H1 (cell line): Measurements from ENCODE around the gene CREB3. TPM values are rescaled to one million over a fixed set of nuclear protein-coding genes. Genes with fewer than 3 reads are reported as not detected.

Experiments
- CTCF ChIA-PET: fragments of 300-600 bp; sonication (Branson Sonifier 250); formaldehyde crosslinking; loops from one replicate; lab custom pipeline; 2021; ENCODE audit not compliant: partially characterized antibody; lab: Charles Lee
- POLR2A ChIA-PET: fragments of 300-600 bp; sonication (Branson Sonifier 250); formaldehyde crosslinking; loops from one replicate; lab custom pipeline; 2021; ENCODE audit warnings: inconsistent platforms; ENCODE audit not compliant: partially characterized antibody; lab: Charles Lee
- DNase-seq, 2 experiments: peaks; one replicate each; pipeline versions ENCODE4 v3.0.0 to v3.0.0-alpha.2; 2010 to 2022; ENCODE audit warnings: low spot score in 2 of 2, low read depth in 1 of 2, mixed read lengths in 1 of 2
- FAIRE-seq: peaks from 2 replicates; lab custom pipeline; 2011; peaks lifted over from hg19 to GRCh38; lab: Jason Lieb, UNC
- H2AFZ ChIP-seq: 2 replicates; pipeline ENCODE4 v1.8.1; 2012; ENCODE audit warnings: low read length, inconsistent platforms
- H2AK5ac ChIP-seq: 2 replicates; pipeline ENCODE4 v1.6.1; 2013; ENCODE audit warnings: low read depth, low read length
- H2BK120ac ChIP-seq: replicated peaks from 2 replicates; pipeline ENCODE3; 2013; ENCODE audit warnings: low read depth, low read length, inconsistent platforms
- H2BK12ac ChIP-seq: 2 replicates; pipeline ENCODE4 v1.6.1; 2013; ENCODE audit warnings: low read depth, low read length
- H2BK15ac ChIP-seq: 2 replicates; pipeline ENCODE4 v1.6.1; 2013; ENCODE audit warnings: low read length
- H2BK20ac ChIP-seq: 2 replicates; pipeline ENCODE4 v1.6.1; 2013; ENCODE audit warnings: low read length
- H2BK5ac ChIP-seq: 2 replicates; pipeline ENCODE4 v1.6.1; 2013; ENCODE audit warnings: low read depth, low read length
- H3K14ac ChIP-seq: 2 replicates; pipeline ENCODE4 v1.6.1; 2013; ENCODE audit warnings: inconsistent platforms; ENCODE audit not compliant: insufficient read length
- H3K18ac ChIP-seq: 2 replicates; pipeline ENCODE4 v1.6.1; 2013; ENCODE audit warnings: low read length; ENCODE audit errors: extremely low read depth
- H3K23ac ChIP-seq: 2 replicates; pipeline ENCODE4 v1.6.1; 2013; ENCODE audit warnings: inconsistent platforms; ENCODE audit not compliant: insufficient read length
- H3K23me2 ChIP-seq: 2 replicates; pipeline ENCODE4 v1.6.1; 2013; ENCODE audit warnings: low read depth, low read length
- H3K27ac ChIP-seq: 2 replicates; pipeline ENCODE4 v1.6.1; 2011; ENCODE audit warnings: low read depth, low read length, inconsistent platforms
- H3K27me3 ChIP-seq, 4 experiments: replicated peaks in 1 of 4; 1 replicate in 1 of 4; 2 replicates in 3 of 4; pipeline versions ENCODE4 v1.6.1 to v1.8.1; 2011 to 2013; ENCODE audit warnings: low read length in 3 of 4, mild to moderate bottlenecking in 3 of 4, inconsistent platforms in 2 of 4, mixed read lengths in 2 of 4, moderate library complexity in 1 of 4; ENCODE audit not compliant: control insufficient read depth in 3 of 4, insufficient read depth in 3 of 4; ENCODE audit errors: extremely low read depth in 1 of 4
- H3K36me3 ChIP-seq, 4 experiments: 2 replicates each; pipeline versions ENCODE4 v1.6.1 to v1.8.1; 2011 to 2013; ENCODE audit warnings: mild to moderate bottlenecking in 4 of 4, low read length in 3 of 4, moderate library complexity in 2 of 4, control low read depth in 1 of 4, inconsistent platforms in 1 of 4; ENCODE audit not compliant: insufficient read depth in 4 of 4, control insufficient read depth in 2 of 4
- H3K4ac ChIP-seq: replicated peaks from 2 replicates; pipeline ENCODE3; 2013; ENCODE audit warnings: low read length, low read depth, mixed read lengths, inconsistent platforms; ENCODE audit not compliant: insufficient read length
- H3K4me1 ChIP-seq, 4 experiments: replicated peaks in 1 of 4; 1 replicate in 1 of 4; 2 replicates in 3 of 4; pipeline versions ENCODE4 v1.6.1 to v1.8.1; 2011 to 2013; ENCODE audit warnings: low read length in 3 of 4, inconsistent platforms in 2 of 4, mixed read lengths in 1 of 4; ENCODE audit not compliant: insufficient read depth in 4 of 4, control insufficient read depth in 3 of 4
- H3K4me2 ChIP-seq, 2 experiments: 2 replicates each; pipeline versions ENCODE4 v1.6.1 to v1.8.1; 2011 to 2013; ENCODE audit warnings: low read depth in 2 of 2, low read length in 2 of 2, control low read depth in 1 of 2, inconsistent platforms in 1 of 2, mild to moderate bottlenecking in 1 of 2; ENCODE audit not compliant: insufficient read depth in 1 of 2
- H3K4me3 ChIP-seq, 4 experiments: fragments of 200-600, 300-600 bp in 1 of 4; sonication (generic), shearing (Covaris generic), sonication (Bioruptor Twin) in 1 of 4; 2 replicates each; pipeline versions ENCODE4 v1.5.1 to v1.8.1; 2011 to 2016; ENCODE audit warnings: low read length in 4 of 4, low read depth in 3 of 4, control low read depth in 2 of 4, inconsistent platforms in 2 of 4, mild to moderate bottlenecking in 2 of 4, mixed read lengths in 1 of 4, moderate library complexity in 1 of 4; ENCODE audit not compliant: insufficient read depth in 2 of 4; ENCODE audit errors: extremely low read depth in 1 of 4
- H3K56ac ChIP-seq: replicated peaks from 2 replicates; pipeline ENCODE3; 2013; ENCODE audit warnings: low read depth, mild to moderate bottlenecking, mixed read lengths, low read length, inconsistent platforms; ENCODE audit not compliant: insufficient read length
- H3K79me1 ChIP-seq: 2 replicates; pipeline ENCODE4 v1.6.1; 2013; ENCODE audit warnings: low read depth, low read length, control low read depth
- H3K79me2 ChIP-seq, 2 experiments: 2 replicates each; pipeline versions ENCODE4 v1.6.1 to v1.8.1; 2012 to 2013; ENCODE audit warnings: low read length in 2 of 2, mild to moderate bottlenecking in 2 of 2, inconsistent platforms in 1 of 2; ENCODE audit not compliant: insufficient read depth in 2 of 2, control insufficient read depth in 1 of 2
- H3K9ac ChIP-seq, 4 experiments: replicated peaks in 1 of 4; 1 replicate in 1 of 4; 2 replicates in 3 of 4; pipeline versions ENCODE4 v1.6.1 to v1.8.1; 2011 to 2013; ENCODE audit warnings: low read depth in 3 of 4, low read length in 3 of 4, control low read depth in 2 of 4, mild to moderate bottlenecking in 2 of 4, moderate library complexity in 2 of 4, inconsistent platforms in 1 of 4; ENCODE audit errors: extremely low read depth in 1 of 4
- H3K9me3 ChIP-seq, 2 experiments: 2 replicates each; pipeline versions ENCODE4 v1.6.1 to v1.8.1; 2012 to 2013; ENCODE audit warnings: mild to moderate bottlenecking in 2 of 2, moderate library complexity in 2 of 2, control low read depth in 1 of 2, inconsistent platforms in 1 of 2, low read depth in 1 of 2, low read length in 1 of 2, mixed read lengths in 1 of 2; ENCODE audit not compliant: insufficient read depth in 2 of 2
- H4K20me1 ChIP-seq, 2 experiments: replicated peaks in 1 of 2; 2 replicates each; pipeline versions ENCODE3 to v1.8.1; 2011 to 2013; ENCODE audit warnings: inconsistent platforms in 2 of 2, low read length in 2 of 2, mild to moderate bottlenecking in 1 of 2; ENCODE audit not compliant: insufficient read depth in 2 of 2, control insufficient read depth in 1 of 2
- H4K5ac ChIP-seq: 2 replicates; pipeline ENCODE4 v1.6.1; 2013; ENCODE audit warnings: low read length, low read depth, mixed read lengths, inconsistent platforms; ENCODE audit not compliant: insufficient read length
- H4K8ac ChIP-seq: 2 replicates; pipeline ENCODE4 v1.8.0; 2013; ENCODE audit warnings: mild to moderate bottlenecking, moderate library complexity, low read length, inconsistent platforms; ENCODE audit not compliant: insufficient read depth; ENCODE audit errors: extremely low read depth
- H4K91ac ChIP-seq: replicated peaks from 2 replicates; pipeline ENCODE3; 2013; ENCODE audit warnings: low read length, mixed read lengths, inconsistent platforms; ENCODE audit not compliant: insufficient read length
- CEBPB ChIP-seq: IDR thresholded peaks from 2 replicates; pipeline ENCODE4 v1.6.1; 2012; ENCODE audit warnings: low read depth, low read length
- POLR2A ChIP-seq, 2 experiments: IDR thresholded peaks; 1 replicate in 1 of 2; 2 replicates in 1 of 2; pipeline ENCODE4 v1.6.1; 2011; ENCODE audit warnings: low read depth in 2 of 2, low read length in 2 of 2, mild to moderate bottlenecking in 2 of 2; ENCODE audit errors: control extremely low read depth in 1 of 2
- POLR2AphosphoS5 ChIP-seq: IDR thresholded peaks from 2 replicates; pipeline ENCODE4 v1.6.1; 2011; ENCODE audit warnings: low read depth, low read length
- RXRA ChIP-seq: IDR thresholded peaks from 2 replicates; pipeline ENCODE4 v1.6.1; 2011; ENCODE audit warnings: low read depth, mild to moderate bottlenecking, low read length, moderate library complexity; ENCODE audit not compliant: insufficient read depth
- SRF ChIP-seq: IDR thresholded peaks from 2 replicates; pipeline ENCODE4 v1.6.1; 2011; ENCODE audit warnings: mild to moderate bottlenecking, low read depth, low read length, moderate library complexity
- TAF7 ChIP-seq: optimal IDR thresholded peaks from 2 replicates; pipeline ENCODE3; 2011; ENCODE audit warnings: low read depth, mild to moderate bottlenecking, inconsistent platforms, low read length, moderate library complexity, borderline replicate concordance
- WGBS, 2 experiments: shearing (Covaris generic) in 1 of 2; methylation state at CpG; one replicate each; pipeline versions ENCODE4 v1.1.6 to v1.1.7; 2013 to 2015; ENCODE audit warnings: low lambda C conversion rate in 2 of 2, mixed read lengths in 2 of 2, inconsistent platforms in 1 of 2, low coverage in 1 of 2, missing lambda C conversion rate in 1 of 2; ENCODE audit not compliant: insufficient replicate concordance in 2 of 2, insufficient coverage in 1 of 2, insufficient read length in 1 of 2; ENCODE audit errors: extremely low coverage in 1 of 2, missing lambda C conversion rate in 1 of 2; 5-methylcytosine and 5-hydroxymethylcytosine counted together
- polyA plus RNA-seq, 7 experiments: library from polyadenylated mRNA; depleted of rRNA in 3 of 7; stranded (reverse) in 5 of 7; unstranded in 2 of 7; fragments of >200 nt in 5 of 7; fragments of 200-250 nt in 2 of 7; gene quantifications; 1 replicate in 5 of 7; 2 replicates in 1 of 7; 4 replicates in 1 of 7; pipeline versions ENCODE4 v1.2.1 to v1.2.3, GENCODE V29; 2011 to 2013; ENCODE audit warnings: missing spikeins in 2 of 7, mixed read lengths in 2 of 7
- total RNA-seq: library from RNA; stranded (reverse); fragmentation: NEBNext Ultra II Directional; extraction: Animal tissue kit (Norgen Biotek cat#: 25700); gene quantifications from 2 replicates; pipeline ENCODE4 v1.2.1, GENCODE V29; 2021

CREB3 gene
- total and polyA plus RNA-seq, 2 of the 8 experiments (the other 6 are each of a cell fraction or from before 2014, with no cell fraction given): 24.4 to 25.7 TPM

- Histone ChIP-seq H3K18ac (no peak overlapping the region), H2AK5ac (no peak overlapping the region), H3K56ac (no peak overlapping the region), H3K23me2 (no peaks in the 10 kb centered on the region), H3K27me3 (no peaks in the 10 kb centered on the region), H4K8ac (no peak overlapping the region), H3K9ac (no peak overlapping the region; a peak in 1 of 7 replicates), H3K4me1 (no peaks in the 10 kb centered on the region)
- no peak for FAIRE-seq
- ChIA-PET POLR2A (interaction anchor here (1.2 to 4.8 kb wide), 4 partner anchors 8 to 23 kb away, joined by 4 to 19 read pairs (median 12); partner anchors contain the start of gene TPM2), CTCF (interaction anchor here (0.6 to 13.1 kb wide), 7 partner anchors 10 to 92 kb away, joined by 3 to 199 read pairs (median 4); partner anchors contain the start of genes ARHGEF39 and TPM2)
- TF ChIP-seq TAF7: no peak
- TF ChIP-seq POLR2A (IDR thresholded peaks at IDR 0.05; ENCODE audit: control extremely low read depth in 1 of 2, low read depth in 2 of 2, low read length in 2 of 2): no peak
- no peak for TF ChIP-seq CEBPB
- TF ChIP-seq POLR2AphosphoS5: no peak
- TF ChIP-seq RXRA: no peak
- TF ChIP-seq SRF: no peak
- TF ChIP-seq, all 59 proteins: peak for 0
- Histone ChIP-seq H3K4me2 (no peak overlapping the region), H3K79me1 (no peaks in the 10 kb centered on the region), H4K91ac (no peak overlapping the region), H2BK15ac (no peak overlapping the region), H4K5ac (no peak overlapping the region), H2BK12ac (no peak overlapping the region), H2BK20ac (no peak overlapping the region), H3K4me3 (no peak overlapping the region), H2BK5ac (no peak overlapping the region), H3K79me2 (no peaks in the 10 kb centered on the region), H3K23ac (no peak overlapping the region), H3K27ac (no peak overlapping the region), H2BK120ac (no peak overlapping the region), H3K9me3 (no peaks in the 10 kb centered on the region), H3K4ac (no peak overlapping the region), H3K14ac (no peak overlapping the region), H2AFZ (no peak overlapping the region), H4K20me1 (peaks cover 0 to 9% of the 10 kb centered on the region in 2 experiments), H3K36me3 (peaks cover 47 to 89% (median 82%) of the 10 kb centered on the region in 4 experiments)
- WGBS, 2 experiments: 96% methylated on average over 25 of the region's 26 CpGs; no CpG with 5 or more reads in 1 of the 2 experiments
- DNase-seq: no peak
Observed at GRCh38 chr9:35703906-35704672, 28.4 kb upstream of the CREB3 start.
